Smooth muscle cell (in vitro differentiated cells): ENCODE measurements around the gene INVS. TPM values are rescaled to one million over a fixed set of nuclear protein-coding genes. Genes with fewer than 3 reads are reported as not detected.

ENCODE experiments used
- DNase-seq: peaks from one replicate; lab custom pipeline; 2025; ENCODE audit not compliant: unreplicated experiment; lab: John Stamatoyannopoulos, UW
- H2AFZ ChIP-seq: fragments of 200-600 bp; sonication (generic); 2 replicates; pipeline ENCODE4 v1.6.0; 2016; ENCODE audit warnings: antibody characterized with exemption, low read depth, mild to moderate bottlenecking
- H3F3A ChIP-seq: fragments of 200-600 bp; sonication (generic); 2 replicates; pipeline ENCODE4 v1.6.0; 2017; ENCODE audit warnings: antibody characterized with exemption, low read depth
- H3K27ac ChIP-seq: fragments of 200-600 bp; sonication (generic); 2 replicates; pipeline ENCODE4 v1.5.1; 2016; ENCODE audit warnings: low read depth, mild to moderate bottlenecking
- H3K27me3 ChIP-seq: fragments of 200-600 bp; sonication (generic); 2 replicates; pipeline ENCODE4 v1.6.1; 2016; ENCODE audit warnings: low read depth, mild to moderate bottlenecking
- H3K36me3 ChIP-seq: fragments of 200-600 bp; sonication (generic); 2 replicates; pipeline ENCODE4 v1.5.1; 2016; ENCODE audit warnings: low read depth
- H3K4me1 ChIP-seq: fragments of 200-600 bp; sonication (generic); 2 replicates; pipeline ENCODE4 v1.5.1; 2016; ENCODE audit warnings: low read depth
- H3K4me2 ChIP-seq: fragments of 200-600 bp; sonication (generic); 2 replicates; pipeline ENCODE4 v1.6.0; 2016; ENCODE audit warnings: mild to moderate bottlenecking
- H3K4me3 ChIP-seq: fragments of 200-600 bp; sonication (generic); 2 replicates; pipeline ENCODE4 v1.5.1; 2016; ENCODE audit warnings: mild to moderate bottlenecking
- H3K79me2 ChIP-seq: fragments of 200-600 bp; sonication (generic); 2 replicates; pipeline ENCODE4 v1.6.0; 2016; ENCODE audit warnings: low read depth, mild to moderate bottlenecking
- H3K9ac ChIP-seq: fragments of 200-600 bp; sonication (generic); 2 replicates; pipeline ENCODE4 v1.6.0; 2016; ENCODE audit warnings: low read depth
- H3K9me3 ChIP-seq: fragments of 200-600 bp; sonication (generic); replicated peaks from 2 replicates; pipeline ENCODE4 v1.5.1; 2016; ENCODE audit warnings: low read depth
- H4K20me1 ChIP-seq: fragments of 200-600 bp; sonication (generic); 2 replicates; pipeline ENCODE4 v1.6.0; 2016; ENCODE audit warnings: low read depth
- WGBS: methylation state at CpG from one replicate; pipeline ENCODE4 v1.1.7; 2016; ENCODE audit warnings: low lambda C conversion rate; 5-methylcytosine and 5-hydroxymethylcytosine counted together
- polyA plus RNA-seq: library from polyadenylated mRNA; unstranded; fragments of >200 nt; fragmentation: Nextera tagmentation; extraction: Ambion mirVana; gene quantifications from 2 replicates; pipeline ENCODE4 v1.2.1, GENCODE V29; 2016
- total RNA-seq: library from RNA; depleted of rRNA; stranded (reverse); fragments of >200 nt; gene quantifications from 2 replicates; pipeline ENCODE4 v1.2.3, GENCODE V29; 2014
- TF ChIP-seq, protein P1 (sequence below): fragments of 200-600 bp; sonication (generic); IDR thresholded peaks from 2 replicates; pipeline ENCODE4 v1.5.1; 2017; ENCODE audit warnings: borderline replicate concordance, mild to moderate bottlenecking, antibody characterized with exemption; ENCODE audit not compliant: insufficient read depth, poor library complexity, severe bottlenecking

Gene INVS
- total and polyA plus RNA-seq, 2 experiments from 2014 or later = 8.1 to 16.0 TPM

DNA sequence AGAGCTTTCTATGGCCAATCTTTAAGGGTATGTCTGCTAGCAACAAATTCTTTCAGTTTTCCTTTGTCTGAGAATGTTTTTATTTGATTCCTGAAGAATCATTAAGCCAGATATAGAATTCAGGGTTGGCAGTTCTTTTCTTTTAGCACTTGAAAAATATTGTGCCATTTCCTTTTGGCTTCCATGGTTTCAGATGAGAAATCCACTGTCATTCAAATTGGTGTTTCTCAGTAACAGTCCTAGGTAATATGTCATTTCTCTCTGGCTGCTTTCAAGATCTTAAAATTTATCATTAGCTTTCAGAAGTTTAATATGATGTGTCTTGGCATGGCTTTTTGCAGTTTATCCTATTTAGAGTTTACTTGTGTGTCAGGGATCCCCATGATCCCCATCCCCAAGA lies 186.0 kb downstream of the INVS start:
- no peaks in the 10 kb centered on the region for H3K79me2 ChIP-seq
- no peak overlapping the region for H3K9ac ChIP-seq
- H3F3A ChIP-seq = no peaks in the 10 kb centered on the region
- TF ChIP-seq, protein P1, sequence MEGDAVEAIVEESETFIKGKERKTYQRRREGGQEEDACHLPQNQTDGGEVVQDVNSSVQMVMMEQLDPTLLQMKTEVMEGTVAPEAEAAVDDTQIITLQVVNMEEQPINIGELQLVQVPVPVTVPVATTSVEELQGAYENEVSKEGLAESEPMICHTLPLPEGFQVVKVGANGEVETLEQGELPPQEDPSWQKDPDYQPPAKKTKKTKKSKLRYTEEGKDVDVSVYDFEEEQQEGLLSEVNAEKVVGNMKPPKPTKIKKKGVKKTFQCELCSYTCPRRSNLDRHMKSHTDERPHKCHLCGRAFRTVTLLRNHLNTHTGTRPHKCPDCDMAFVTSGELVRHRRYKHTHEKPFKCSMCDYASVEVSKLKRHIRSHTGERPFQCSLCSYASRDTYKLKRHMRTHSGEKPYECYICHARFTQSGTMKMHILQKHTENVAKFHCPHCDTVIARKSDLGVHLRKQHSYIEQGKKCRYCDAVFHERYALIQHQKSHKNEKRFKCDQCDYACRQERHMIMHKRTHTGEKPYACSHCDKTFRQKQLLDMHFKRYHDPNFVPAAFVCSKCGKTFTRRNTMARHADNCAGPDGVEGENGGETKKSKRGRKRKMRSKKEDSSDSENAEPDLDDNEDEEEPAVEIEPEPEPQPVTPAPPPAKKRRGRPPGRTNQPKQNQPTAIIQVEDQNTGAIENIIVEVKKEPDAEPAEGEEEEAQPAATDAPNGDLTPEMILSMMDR = no peak
- no peak overlapping the region for H3K4me2 ChIP-seq
- H2AFZ ChIP-seq = no peak overlapping the region
- H3K4me3 ChIP-seq = no peak overlapping the region
- no peak for DNase-seq
- H3K36me3 ChIP-seq = peaks cover 24% of the 10 kb centered on the region
- H4K20me1 ChIP-seq = no peaks in the 10 kb centered on the region
- no peaks in the 10 kb centered on the region for H3K27me3 ChIP-seq
- H3K9me3 ChIP-seq = peaks cover 6% of the 10 kb centered on the region
- H3K4me1 ChIP-seq = no peaks in the 10 kb centered on the region
- H3K27ac ChIP-seq = no peak overlapping the region

DNA sequence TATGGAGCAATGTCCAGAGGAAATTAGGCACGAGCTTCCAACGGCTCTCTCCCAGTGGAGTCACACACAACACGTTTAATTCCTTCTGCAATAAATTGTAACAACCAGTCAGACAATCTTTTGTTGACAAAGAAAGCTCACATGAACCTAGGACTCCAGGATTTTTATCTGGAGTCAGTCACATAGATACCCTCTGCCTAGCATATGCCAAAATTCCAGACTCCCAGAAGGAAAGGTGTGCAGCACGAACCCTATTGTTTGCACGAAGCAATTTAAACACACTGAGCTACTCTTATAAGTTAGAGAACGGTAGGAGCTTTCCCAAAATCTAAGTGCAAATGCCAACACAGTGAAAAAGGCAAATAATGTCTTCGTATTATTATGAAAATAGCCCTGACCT lies 186.6 kb downstream of the INVS start:
- H3F3A ChIP-seq = no peaks in the 10 kb centered on the region
- H3K9ac ChIP-seq = no peak overlapping the region
- WGBS = 97% methylated on average over 7 of the region's 7 CpGs
- H3K36me3 ChIP-seq = peaks cover 27% of the 10 kb centered on the region
- H3K4me1 ChIP-seq = no peaks in the 10 kb centered on the region
- no peaks in the 10 kb centered on the region for H3K27me3 ChIP-seq
- no peak overlapping the region for H3K4me2 ChIP-seq
- no peaks in the 10 kb centered on the region for H3K79me2 ChIP-seq
- TF ChIP-seq, protein P1 = no peak
- H3K9me3 ChIP-seq = peaks cover 6% of the 10 kb centered on the region
- H2AFZ ChIP-seq = no peak overlapping the region
- H3K27ac ChIP-seq = no peak overlapping the region
- no peak for DNase-seq
- H3K4me3 ChIP-seq = no peak overlapping the region
- H4K20me1 ChIP-seq = no peaks in the 10 kb centered on the region

DNA sequence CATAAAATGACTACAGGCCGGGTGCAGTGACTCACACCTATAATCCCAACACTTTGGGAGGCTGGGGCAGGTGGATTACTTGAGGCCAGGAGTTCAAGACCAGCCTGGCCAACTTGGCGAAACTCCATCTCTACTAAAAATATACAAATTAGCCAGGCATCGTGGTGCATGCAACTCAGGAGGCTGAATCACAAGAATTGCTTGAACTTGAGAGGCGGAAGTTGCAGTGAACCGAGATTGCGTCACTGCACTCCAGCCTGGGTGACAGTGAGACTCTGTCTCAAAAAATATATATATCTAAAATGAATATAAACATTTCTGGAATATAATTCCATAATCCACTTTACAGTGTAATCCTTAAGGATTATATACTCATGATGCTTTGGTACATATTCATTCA lies 187.2 kb downstream of the INVS start:
- Histone ChIP-seq H3K79me2 (no peaks in the 10 kb centered on the region), H3K9me3 (peaks cover 6% of the 10 kb centered on the region), H3K9ac (no peak overlapping the region), H4K20me1 (no peaks in the 10 kb centered on the region), H3F3A (no peaks in the 10 kb centered on the region), H3K27me3 (no peaks in the 10 kb centered on the region), H3K4me3 (no peak overlapping the region), H3K27ac (no peak overlapping the region), H3K4me2 (no peak overlapping the region), H2AFZ (no peak overlapping the region), H3K4me1 (no peaks in the 10 kb centered on the region), H3K36me3 (peaks cover 29% of the 10 kb centered on the region)
- TF ChIP-seq, protein P1 = no peak
- no peak for DNase-seq
- WGBS = 97% methylated on average over 6 of the region's 6 CpGs

DNA sequence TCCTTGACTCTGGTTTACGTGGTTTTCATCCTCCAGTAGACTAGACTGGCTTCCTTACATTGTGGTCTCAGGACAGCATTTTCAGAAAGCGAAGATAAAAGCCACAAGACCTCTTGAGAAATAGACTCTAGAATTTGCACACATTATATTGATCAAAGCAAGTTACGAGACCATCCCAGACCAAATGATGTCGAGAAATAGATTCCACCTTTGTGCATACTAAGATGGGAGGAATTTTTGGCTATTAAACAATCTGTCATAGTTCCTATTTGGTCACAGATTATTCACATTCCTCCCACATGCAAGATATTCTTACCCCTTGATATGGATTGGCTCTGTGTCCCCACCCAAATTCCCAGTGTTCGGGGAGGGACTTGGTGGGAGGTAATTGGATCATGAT lies 188.1 kb downstream of the INVS start:
- H3K4me1 ChIP-seq = no peaks in the 10 kb centered on the region
- no peaks in the 10 kb centered on the region for H3K27me3 ChIP-seq
- no peaks in the 10 kb centered on the region for H3K79me2 ChIP-seq
- H3K36me3 ChIP-seq = peaks cover 29% of the 10 kb centered on the region
- H3K27ac ChIP-seq = no peak overlapping the region
- no peak overlapping the region for H3K9ac ChIP-seq
- no peak for DNase-seq
- no peak overlapping the region for H3K4me2 ChIP-seq
- H3F3A ChIP-seq = no peaks in the 10 kb centered on the region
- TF ChIP-seq, protein P1 = no peak
- H2AFZ ChIP-seq = no peak overlapping the region
- 95% methylated on average over 5 of the region's 5 CpGs for WGBS
- peaks cover 6% of the 10 kb centered on the region for H3K9me3 ChIP-seq
- no peaks in the 10 kb centered on the region for H4K20me1 ChIP-seq
- H3K4me3 ChIP-seq = no peak overlapping the region
